ENCODE results near the gene CFAP210.
A peak's percentile ranks its signal among the peaks of the same experiment; 100 is the strongest.

CFAP210 gene, protein sequence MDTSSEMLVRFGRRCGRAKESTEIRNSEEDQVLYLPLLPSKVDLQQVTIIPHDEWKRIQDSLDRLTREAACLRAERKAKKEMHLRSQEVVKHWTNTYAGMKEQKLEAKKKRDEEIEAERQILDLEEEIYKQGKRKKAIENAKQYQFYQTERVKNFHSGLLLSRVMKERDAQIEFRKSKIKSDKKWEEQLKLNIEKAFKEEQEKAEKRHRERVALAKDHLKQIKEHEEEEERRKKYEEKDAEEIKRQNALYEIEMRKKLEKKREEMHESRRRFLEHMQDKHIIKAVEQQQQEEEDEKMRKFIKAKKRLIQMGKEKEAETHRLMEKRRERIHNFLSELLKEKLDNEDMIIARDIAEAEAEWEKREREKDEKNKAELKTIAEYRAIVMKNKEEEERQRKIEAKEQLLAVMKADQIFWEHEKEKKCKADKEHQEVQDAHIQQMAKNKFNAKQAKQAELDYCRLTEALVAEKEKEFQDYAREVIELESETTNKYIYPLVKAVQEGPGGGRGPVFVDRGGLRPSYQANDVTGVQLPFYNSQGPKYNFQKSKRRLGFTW

DNA sequence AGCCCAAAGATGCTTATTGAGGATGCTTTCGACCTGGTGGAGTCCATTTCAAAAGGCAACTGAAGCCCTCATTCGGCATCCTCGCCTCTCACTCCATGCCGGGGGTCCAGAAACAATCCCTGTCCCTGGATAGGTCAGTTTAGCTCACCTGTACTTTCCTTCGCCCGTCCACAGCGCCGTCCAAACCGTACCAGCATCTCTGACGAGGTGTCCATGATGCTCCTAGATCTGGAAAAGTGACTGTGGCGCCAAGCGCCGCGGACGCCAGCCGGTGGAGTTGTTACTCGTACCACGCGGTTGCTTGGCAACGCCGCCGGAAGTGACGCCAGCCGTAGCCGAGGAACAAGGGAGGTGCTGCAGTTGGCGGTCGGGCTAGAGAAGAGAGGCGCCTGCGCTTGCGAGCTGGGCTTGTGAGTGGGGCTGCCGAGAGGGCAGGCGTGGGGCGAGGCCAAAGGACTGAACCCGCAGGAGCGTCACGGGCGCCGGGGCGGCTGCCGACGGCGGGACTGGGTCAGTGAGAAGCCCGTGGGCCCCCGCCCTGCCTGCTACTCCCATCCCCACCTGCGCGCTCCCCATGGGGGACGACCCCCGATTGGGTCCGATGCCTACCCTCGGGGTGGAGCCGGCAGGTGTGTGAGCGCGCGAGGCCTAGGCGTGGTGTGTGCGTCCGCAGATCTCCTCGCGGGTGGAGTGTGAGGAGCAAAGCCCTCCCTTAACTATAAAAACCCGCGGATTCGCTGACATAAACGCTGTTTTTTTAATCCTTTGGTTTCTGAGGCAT is at the start of gene CFAP210, which contains the start of gene PHOSPHO2:
TSS of gene CFAP210 (minus strand) at position 293 of the 781 bp plus-strand sequence. CDS start at position 215, 78 bp downstream.
TSS of gene PHOSPHO2 (plus strand) at position 357 of the 781 bp plus-strand sequence. CDS start 6,503 bp downstream, outside the sequence.
- peak; percentile 91 to 98 (median 96) for DNase-seq

DNA sequence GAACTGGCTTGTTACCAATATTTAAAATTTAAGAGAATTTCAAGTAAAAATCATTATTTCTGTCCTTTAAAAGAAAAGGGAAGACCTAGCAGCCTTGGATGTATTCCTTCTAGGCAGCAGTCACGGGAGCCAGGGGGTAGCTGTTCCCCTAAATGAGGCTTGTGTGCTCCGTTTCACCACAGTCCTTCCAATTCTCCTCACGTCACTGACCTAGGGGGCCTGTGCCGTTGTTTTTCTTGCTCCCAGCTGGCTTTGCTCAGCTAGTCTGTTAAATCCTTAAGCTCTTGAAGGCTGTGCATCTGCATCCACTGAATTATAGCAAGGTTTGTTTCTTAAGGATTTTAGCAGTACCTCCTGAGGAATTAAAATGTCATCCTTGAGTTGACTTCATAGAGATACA is 49.3 kb upstream of the CFAP210 start:
- DNase-seq: no peak

DNA sequence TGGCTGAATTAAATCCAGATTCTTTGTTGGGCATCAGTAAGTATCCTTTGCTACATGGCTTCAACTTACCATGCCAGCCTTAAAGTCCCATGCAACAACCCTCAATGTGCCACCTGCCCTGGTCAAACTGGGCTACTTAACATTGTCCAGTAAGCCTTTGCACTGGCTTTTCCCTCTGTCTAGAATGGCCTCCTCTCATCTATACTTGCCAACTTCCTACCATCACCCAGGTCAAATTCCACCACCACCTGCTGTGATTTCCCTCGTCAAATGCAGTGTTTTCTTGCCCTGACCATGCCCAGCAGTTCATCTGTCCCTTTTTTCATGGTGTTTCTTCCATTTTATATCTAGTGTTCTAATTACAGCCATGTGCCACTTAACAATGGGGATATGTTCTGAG is 45.1 kb upstream of the CFAP210 start:
- no peak for DNase-seq

DNA sequence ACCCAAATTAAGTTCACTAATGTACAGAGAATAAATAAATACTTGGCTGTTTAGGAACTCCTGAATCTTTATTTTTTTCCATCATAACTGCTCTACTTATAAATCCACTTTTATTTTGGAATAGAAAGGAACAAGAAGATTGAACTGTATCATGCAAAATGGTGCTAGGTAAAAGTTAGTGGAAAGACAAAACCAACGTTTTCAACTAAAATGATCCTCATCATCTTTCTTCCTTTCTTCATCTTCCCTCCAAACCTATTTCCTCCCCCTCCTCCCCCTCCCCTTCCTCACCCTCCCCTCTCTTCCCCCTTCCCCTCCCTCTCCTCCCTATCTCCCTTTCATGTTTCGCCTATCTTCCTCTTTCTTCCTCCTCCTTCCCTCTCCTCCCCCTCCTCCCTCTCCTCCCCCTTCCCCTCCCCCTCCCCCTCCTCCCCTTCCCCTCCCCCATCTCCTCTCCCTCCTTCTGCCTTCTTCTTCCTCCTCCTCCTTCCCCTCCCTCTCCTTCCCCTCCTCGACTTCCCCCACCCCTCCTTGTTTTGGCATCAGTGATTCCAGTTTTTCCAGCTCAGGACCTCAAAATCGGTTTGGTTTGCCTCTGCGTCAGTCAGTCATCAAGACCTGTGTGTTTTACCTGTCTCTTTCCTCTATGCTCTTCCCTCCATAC is 44.5 kb upstream of the CFAP210 start:
- DNase-seq: no peak

DNA sequence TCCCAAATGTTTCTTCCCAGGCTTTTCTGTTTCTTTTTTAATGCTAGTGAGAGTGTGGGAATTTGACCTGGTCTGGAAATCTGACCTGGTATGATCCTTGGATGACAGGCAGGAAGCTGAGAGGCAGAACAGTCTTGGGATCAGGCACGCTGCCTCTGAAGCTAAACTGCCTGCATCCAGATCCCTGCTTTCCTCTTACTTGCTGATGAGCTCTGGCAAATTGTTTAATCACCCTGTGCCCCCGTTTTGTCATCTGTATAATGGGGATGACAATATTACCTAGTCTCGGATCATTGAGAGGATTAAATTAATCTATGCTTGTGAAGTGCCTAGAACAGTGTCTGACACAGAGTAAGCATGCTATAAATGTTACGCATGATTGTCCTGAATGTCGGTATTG is 42.7 kb upstream of the CFAP210 start:
- DNase-seq: no peak

DNA sequence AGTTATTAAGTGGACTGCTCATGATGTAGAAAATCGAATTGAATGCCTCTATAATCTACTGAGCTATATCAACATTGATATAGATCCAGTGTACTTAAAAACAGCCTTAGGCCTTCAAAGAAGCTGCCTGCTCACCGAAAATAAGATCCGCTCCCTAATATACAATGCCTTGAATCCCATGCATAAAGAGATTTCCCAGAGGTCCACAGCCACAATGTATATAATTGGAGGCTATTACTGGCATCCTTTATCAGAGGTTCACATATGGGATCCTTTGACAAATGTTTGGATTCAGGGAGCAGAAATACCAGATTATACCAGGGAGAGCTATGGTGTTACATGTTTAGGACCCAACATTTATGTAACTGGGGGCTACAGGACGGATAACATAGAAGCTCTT is 41.4 kb upstream of the CFAP210 start:
- no peak for DNase-seq

DNA sequence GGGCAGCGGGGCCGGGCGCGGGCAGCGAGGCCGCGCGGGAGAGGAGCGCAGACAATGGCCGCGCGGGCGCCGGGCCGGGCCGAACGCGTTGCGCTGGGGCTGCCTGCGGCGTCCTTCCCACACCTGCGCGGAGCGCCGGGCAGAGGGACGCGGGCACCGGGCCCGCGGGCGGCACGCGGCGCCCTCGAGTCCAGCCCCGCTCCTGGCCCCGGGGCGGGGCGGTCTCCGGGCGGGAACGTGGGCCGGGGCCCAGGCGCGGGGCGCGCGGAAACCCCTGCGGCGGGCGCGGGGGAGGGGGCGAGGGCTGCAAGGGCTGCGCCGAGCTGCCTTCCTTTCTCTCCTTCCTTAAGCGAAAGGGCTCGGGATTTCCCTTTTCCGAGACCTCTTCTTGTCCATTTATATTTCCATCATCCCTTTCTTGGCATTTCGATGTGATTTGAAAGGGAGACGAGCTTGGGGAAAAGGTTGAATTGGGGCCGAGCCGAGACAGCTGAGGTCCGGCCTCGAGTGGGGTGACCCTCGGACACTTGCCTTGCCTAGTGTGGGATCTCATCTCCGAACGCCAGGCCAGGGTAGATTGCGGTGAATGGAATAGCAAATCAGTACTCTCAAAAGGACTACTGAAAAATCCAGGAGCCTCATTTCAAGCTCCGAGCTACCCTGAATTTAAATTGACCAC is 40.1 kb upstream of the CFAP210 start:
- no peak for DNase-seq

DNA sequence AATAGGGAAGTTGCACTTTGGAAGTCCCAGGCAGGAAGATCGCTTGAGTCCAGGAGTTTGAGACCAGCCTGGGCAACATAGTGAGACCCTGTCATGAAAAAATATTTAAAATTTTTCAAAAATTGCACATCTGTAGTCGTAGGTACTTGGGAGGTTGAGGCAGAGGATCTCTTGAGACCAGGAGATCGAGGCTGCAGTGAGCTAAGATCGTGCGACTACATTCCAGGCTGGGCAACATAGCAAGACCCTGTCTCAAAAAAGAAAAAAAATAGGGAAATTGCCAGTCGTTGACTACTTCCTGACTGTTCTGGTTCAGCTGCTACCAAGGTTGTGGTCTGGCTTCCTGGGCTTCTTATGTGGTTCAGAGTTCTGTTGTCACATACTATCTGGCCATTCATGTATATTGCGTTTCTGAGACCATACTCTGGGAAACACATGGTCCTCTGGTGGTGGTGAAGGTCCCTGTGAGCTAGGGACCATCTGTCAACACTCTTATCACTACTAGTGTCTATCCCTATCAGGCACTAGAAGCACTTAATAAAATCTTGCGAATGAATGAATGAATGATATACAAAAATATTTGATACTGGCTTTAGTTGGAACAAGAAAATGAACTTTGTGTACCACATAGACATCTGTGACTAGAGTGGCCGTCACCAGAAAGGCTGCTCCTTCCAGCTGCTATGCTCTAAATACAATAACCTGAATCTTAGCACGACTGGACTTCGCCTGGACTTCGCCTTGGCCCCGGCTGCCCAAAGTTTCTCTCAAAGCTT is 38.6 kb upstream of the CFAP210 start:
- no peak for DNase-seq

DNA sequence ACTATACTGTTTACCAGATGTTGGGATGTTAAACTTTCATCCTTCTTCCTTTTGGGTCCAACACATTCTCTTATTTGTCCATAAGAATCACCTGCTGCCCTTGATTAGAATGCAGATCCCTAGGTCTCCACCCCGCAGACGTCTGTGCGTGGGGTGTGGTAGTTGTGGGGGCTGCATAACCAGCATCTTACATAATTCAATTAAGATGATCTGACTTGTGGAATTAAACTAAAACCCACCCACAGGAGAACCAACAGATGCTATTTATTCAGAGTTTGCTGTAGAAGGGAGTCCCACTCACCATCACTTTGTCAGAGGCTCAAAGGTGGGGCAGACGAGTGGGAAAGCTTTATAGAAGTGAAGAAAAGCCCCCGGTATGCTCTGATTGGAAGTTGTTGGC is 37.9 kb upstream of the CFAP210 start:
- no peak for DNase-seq

DNA sequence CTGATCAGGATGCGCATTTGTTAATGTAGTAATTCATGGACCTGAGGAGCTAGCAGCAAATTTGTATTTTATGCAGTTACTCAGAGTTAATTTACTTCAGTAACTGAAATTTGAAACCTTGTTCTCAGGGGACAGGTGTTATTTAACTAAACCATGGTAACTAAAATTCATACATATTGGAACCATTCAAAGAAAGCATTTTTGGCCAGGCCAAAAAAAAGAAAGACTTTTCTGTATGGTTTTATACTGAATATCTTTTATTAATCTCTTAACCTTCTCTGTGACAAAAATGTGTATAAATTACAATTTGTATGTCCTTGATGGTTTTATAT is 35.0 kb upstream of the CFAP210 start:
- DNase-seq: no peak

DNA sequence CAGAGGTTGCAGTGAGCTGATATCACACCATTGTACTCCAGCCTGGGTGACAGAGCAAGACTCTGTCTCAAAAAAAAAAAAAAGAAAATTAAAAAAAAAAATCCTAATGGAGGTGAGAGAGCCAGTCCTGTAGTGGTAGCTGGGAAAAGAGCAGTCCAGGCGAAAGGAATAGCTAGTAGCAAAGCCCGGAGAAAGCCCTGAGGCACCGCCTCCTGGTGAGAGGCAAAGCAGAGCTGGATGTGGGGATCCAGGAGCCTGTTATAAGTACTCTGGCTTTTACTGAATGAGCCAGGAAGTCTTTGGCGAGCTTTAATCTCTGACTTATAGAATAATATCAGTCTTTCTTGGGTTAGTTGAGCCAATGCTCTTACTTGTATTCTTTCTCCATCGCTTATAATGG is 32.9 kb upstream of the CFAP210 start:
- DNase-seq: no peak

DNA sequence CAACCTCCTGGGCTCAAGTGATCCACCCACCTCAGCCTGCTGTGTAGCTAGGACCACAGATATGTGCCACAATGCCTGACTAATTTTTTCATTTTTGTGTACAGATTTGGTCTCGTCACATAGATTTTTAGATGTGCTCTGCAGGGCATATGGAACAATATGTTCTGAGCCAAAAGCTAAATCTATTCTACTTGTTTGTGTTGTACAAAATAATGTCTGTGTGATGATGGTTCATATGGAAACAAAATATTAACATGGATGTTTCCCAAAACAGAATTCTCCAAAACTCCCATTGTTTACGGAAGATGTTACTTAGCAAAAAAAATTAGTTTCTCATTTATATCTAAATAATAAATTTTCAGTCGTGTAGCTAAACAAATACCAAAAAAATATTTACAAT is 26.8 kb upstream of the CFAP210 start:
- no peak for DNase-seq

DNA sequence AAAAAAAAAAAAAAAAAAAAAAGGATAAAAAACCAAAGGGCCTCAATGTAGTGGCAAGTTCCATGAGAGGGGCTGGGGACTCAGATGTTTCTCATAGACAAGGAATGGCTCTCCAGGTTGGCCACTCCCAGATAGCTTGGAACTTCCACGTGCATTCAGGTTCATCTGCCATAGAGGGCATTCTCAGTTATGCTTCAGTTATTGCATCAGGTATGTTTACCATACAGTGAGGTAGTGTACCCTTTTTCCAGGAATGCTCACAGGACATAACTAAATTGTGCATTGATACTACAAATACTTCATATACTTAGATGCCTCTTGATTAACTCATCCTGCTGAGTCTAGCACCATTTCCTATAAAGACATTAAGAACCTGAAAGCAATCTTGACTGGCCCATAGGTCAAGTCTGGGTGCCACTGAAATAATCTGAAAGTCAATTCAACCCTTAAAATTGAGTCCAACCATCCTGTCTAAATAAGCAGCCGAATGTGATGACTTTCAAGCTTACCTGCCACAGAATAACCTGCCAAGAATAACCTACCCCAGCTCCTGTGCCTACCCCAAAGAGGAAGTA is 24.8 kb upstream of the CFAP210 start:
- DNase-seq: no peak

DNA sequence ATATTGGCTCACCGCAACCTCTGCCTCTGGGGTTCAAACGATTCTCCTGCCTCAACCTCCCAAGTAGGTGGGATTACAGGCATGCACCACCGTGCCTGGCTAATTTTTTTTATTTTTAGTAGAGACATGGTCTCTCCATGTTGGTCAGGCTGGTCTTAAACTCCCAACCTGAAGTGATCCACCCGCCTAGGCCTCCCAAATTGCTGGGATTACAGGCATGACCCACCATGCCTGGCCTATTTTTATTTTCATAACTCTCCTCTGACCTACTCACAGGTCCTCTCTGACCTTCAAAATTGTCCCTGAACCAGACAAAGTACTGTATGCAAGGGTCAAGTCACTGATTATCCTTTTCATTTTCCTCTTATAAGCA is 23.5 kb upstream of the CFAP210 start:
- no peak for DNase-seq

DNA sequence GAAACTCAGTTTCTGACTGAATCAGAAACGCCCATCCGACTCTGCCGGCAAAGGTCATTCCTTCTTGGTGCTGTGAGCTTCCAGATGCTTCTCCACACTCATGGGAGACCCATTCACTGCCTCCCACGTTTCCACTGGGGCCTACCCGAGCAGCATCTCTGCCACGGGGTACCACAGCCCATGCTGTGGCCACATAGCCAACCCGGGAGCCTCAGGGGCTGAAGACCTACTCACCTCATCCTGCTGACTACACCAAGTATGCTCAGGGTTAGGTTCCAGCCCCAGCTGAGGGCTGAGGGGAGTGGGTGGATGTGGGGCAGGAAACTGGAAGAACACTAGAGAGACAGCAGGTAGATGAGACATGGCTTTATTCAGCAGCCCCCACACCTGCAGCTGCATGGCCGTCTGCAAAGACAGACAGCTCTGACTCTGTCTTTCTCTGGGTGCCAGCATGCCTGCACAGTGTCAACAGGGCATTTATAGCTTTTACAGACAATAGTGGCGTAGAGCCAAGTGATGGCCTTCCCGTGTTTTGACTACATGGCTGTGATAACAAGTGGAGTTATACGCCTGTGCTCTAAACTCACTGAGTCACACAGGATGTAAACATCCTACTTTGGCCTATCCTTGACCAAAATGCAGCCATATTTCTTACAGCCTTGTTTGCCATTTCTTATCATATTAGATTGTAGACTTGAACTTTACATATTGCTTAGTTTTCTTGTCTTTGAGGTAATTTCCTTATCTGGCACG is 22.9 kb upstream of the CFAP210 start:
- no peak for DNase-seq

DNA sequence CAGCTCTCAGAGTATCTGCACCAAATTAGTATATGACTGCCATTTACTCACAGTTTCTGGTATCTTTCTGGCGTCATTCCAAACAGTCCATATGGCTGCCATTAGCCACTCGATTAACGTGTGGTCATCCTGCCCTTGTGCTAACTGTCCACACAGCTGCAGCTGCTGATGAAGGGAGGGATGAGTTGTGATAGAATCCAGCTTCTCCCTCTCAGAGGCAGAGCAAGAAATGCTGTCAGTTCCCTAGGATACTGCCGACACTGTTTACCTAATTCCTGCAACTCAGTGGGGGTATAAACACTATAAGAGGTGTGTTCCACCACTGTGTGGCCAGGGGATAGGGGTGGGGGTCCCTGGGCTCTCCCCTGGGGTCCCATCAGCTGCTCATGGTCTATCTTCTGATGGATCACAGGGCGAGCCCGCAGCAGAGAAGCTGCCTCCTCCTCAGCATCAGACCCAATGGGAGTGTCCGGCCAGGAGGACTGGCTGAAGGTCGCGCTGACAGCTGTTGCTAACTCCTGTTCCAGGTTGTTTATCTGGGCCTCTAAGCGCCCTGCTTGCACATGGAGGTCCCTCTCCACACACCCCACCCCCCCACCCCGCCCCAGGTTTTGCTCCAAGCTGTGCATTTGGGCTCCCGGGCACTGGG is 22.2 kb upstream of the CFAP210 start:
- no peak for DNase-seq

DNA sequence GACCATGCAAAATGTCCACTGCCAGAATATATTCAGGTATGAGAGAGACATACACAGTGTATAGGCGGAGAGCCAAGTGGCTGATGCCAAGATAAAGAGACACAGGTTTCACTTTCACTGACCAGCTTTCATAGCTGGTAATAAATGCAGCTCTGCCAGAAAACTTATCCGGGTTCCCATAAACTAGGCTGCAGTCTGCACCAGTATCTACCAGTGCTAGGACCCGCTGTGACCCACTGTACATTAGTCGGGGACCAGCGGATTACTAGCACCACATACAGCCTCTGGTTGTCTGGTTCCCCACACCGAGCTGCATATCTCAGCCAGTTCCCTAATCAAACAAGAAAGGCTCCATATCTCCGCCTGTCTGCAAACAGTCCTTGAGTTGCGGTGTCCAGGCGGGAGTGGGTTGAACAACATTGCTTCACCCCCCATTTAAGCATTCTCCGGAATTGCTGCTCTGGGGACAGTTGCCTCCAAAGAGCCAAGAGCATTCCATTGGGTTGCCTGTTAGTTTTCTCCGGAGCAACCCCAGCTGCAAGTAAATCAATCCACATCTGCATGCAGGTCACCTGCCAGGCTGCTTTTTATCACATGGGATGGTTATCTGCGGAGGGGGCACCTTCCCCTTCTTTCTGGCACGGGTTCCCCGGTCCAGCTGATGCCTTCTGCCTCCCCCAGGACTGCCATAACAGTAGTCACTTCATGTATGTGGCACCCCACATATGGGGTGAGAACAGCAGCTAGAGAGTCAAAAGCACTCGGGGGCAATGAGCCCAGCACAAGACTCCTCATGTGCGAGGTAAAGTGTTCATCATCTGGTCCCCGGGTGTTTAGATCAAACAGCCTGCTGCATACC is 21.4 kb upstream of the CFAP210 start:
- DNase-seq: no peak

DNA sequence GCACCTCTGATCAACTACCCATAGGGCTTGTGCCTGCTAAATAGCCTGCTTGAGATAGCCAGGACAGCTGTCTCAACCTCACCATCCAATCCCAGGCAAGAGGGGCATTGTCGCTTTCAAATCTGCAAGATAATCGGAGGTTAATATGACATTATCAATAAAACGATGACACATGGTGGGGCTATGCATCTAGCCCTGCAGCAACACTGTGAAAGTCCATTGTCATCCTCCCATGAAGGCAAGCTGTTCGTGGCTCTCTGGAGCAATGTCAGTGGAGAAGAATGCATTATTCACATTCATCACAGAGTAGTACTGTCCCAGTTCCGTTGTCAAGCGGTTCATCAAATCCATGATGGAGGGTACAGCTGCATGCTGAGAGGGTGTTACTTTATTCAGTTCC is 20.5 kb upstream of the CFAP210 start:
- DNase-seq: no peak

DNA sequence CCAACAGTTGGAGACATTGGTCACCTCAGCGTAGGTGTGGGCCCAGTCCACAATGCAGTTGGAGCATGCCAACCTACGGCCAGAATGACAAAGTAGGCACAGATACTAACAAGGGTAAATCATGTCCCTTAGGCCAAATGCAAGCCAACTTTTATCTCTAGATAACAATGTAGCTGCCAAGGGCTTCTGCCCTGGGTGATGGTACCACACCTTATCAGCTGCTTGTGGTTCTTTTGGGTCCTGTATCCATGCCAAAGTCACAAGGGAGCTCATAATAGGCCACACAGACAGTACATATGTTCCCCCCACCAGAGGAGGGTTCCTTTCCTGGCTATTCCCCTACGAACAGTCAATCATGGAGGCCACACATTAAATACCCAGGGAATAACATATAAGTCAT is 19.1 kb upstream of the CFAP210 start:
- DNase-seq: no peak

Data from activated naive CD4-positive, alpha-beta T cell (primary cell).